Uterus (tissue), 2 donors: ENCODE measurements around the gene DCUN1D2.

ENCODE experiments used
- CTCF ChIP-seq, 4 experiments: fragments of 200-600 bp in 2 of 4; fragments of 450-650 bp in 2 of 4; sonication (generic) in 2 of 4; IDR thresholded peaks; one replicate each; pipeline ENCODE4 v1.5.1; 2016 to 2019; ENCODE audit warnings: antibody characterized with exemption in 4 of 4, mild to moderate bottlenecking in 2 of 4, moderate library complexity in 1 of 4
- POLR2A ChIP-seq, 2 donors: fragments of 450-650 bp; IDR thresholded peaks; one replicate each; pipeline ENCODE4 v1.6.1; 2016; ENCODE audit warnings: antibody characterized with exemption in 2 of 2, mild to moderate bottlenecking in 1 of 2, moderate library complexity in 1 of 2

GRCh38 chr13:113537205-113537604, 46.7 kb upstream of the DCUN1D2 start:
- TF ChIP-seq CTCF (IDR thresholded peaks at IDR 0.05): no peak
- no peak for TF ChIP-seq POLR2A (IDR thresholded peaks at IDR 0.05)
